ENCODE measurements around the gene LYRM1.

- TF ChIP-seq CTCF (conservative IDR thresholded peaks at IDR 0.05; ENCODE audit: low read depth in 2 of 2) (no peak), CREB1 (CRISPR knock-in tag; IDR thresholded peaks at IDR 0.05; ENCODE audit: low read depth) (no peak), REST (IDR thresholded peaks at IDR 0.05; ENCODE audit: unreplicated experiment) (no peak), EZH2phosphoT487 (IDR thresholded peaks at IDR 0.05; ENCODE audit: unreplicated experiment) (no peak), EZH2 (IDR thresholded peaks at IDR 0.05; ENCODE audit: low read depth, unreplicated experiment) (no peak), ZNF114 (CRISPR knock-in tag; IDR thresholded peaks at IDR 0.05) (no peak), NANOG (IDR thresholded peaks at IDR 0.05; ENCODE audit: borderline replicate concordance) (no peak), POLR2AphosphoS5 (IDR thresholded peaks at IDR 0.05; ENCODE audit: low read depth) (no peak), ZNF331 (CRISPR knock-in tag; IDR thresholded peaks at IDR 0.05; ENCODE audit: low read depth) (no peak), STAT1 (IDR thresholded peaks at IDR 0.05; ENCODE audit: unreplicated experiment) (no peak)
These were observed 19.6 kb upstream of the LYRM1 start for GRCh38 chr16:20880867-20881502.
